GM12878 (cell line): Measurements from ENCODE around the gene ABI1. TPM values are rescaled to one million over a fixed set of nuclear protein-coding genes. Genes with fewer than 3 reads are reported as not detected.

Experiments used
- BHLHE40 ChIP-seq, 2 experiments: fragments of 450-650 bp in 1 of 2; IDR thresholded peaks; 2 replicates each; pipeline ENCODE4 v1.6.1; 2011 to 2017; ENCODE audit warnings: low read depth in 2 of 2, borderline replicate concordance in 1 of 2, improper control_type of control experiment in 1 of 2, low read length in 1 of 2, mild to moderate bottlenecking in 1 of 2
- NFXL1 ChIP-seq: fragments of 450-650 bp; IDR thresholded peaks from 2 replicates; pipeline ENCODE4 v1.6.1; 2017; ENCODE audit warnings: antibody characterized with exemption, mild to moderate bottlenecking, borderline replicate concordance
- STAT1 ChIP-seq: fragments of 450-650 bp; conservative IDR thresholded peaks from 2 replicates; pipeline ENCODE4 v1.6.1; 2014; ENCODE audit warnings: antibody characterized with exemption, mild to moderate bottlenecking
- ZBED1 ChIP-seq: IDR thresholded peaks from 2 replicates; pipeline ENCODE4 v1.6.1; 2016; ENCODE audit warnings: borderline replicate concordance
- polyA plus RNA-seq, 11 experiments: library from polyadenylated mRNA; depleted of rRNA in 4 of 11; unstranded in 6 of 11; stranded (reverse) in 5 of 11; fragments of >200 nt; fragmentation: Nextera tagmentation in 4 of 11; fragmentation: Illumina TruSeq in 1 of 11; extraction: Ambion mirVana in 4 of 11; extraction: Trizol in 1 of 11; gene quantifications; 1 replicate in 1 of 11; 2 replicates in 10 of 11; pipeline versions ENCODE4 v1.2.1 to v1.2.3, GENCODE V29; 2011 to 2016; ENCODE audit warnings: inconsistent platforms in 2 of 11, missing spikeins in 2 of 11, low read depth in 1 of 11
- total RNA-seq, 4 experiments: library from RNA; depleted of rRNA in 3 of 4; stranded (reverse); fragments of >200 nt in 3 of 4; fragmentation: Illumina TruSeq in 1 of 4; extraction: Trizol in 1 of 4; gene quantifications; 2 replicates each; pipeline versions ENCODE4 v1.2.1 to v1.2.3, GENCODE V29; 2013 to 2021
- TF ChIP-seq, protein P1 (sequence below): fragments of 450-650 bp; formaldehyde crosslinking; IDR thresholded peaks from 2 replicates; pipeline ENCODE4 v1.4.0; 2020; ENCODE audit warnings: mild to moderate bottlenecking, moderate library complexity
- TF ChIP-seq, protein P2 (sequence below): IDR thresholded peaks from 2 replicates; pipeline ENCODE4 v1.6.1; 2012; ENCODE audit warnings: low read depth, low read length, improper control_type of control experiment

Gene ABI1
- total and polyA plus RNA-seq, 10 of the 15 experiments (the other 5 are each of a cell fraction or from before 2014, with no cell fraction given), result 31.2 to 73.2 (median 50.7) TPM

DNA sequence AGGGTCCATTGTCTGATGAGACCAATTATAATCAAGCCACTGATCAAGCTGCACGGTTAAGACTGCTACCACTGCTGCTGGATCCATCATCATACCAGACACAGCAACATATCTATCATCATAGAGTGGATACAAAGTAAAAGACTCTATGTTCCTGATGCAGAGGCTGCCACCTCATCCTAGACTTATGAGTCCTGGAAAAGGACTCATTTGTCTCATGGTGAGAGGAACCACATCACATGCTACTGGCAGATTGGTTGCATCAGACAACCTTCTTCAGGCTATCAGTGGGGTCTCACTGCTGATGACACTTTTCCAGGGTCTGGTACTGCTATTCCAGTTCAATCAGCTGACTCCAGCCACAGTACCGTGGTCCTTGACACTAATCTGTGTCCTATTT lies 79.0 kb downstream of the ABI1 start (continued):
- TF ChIP-seq, protein P1, sequence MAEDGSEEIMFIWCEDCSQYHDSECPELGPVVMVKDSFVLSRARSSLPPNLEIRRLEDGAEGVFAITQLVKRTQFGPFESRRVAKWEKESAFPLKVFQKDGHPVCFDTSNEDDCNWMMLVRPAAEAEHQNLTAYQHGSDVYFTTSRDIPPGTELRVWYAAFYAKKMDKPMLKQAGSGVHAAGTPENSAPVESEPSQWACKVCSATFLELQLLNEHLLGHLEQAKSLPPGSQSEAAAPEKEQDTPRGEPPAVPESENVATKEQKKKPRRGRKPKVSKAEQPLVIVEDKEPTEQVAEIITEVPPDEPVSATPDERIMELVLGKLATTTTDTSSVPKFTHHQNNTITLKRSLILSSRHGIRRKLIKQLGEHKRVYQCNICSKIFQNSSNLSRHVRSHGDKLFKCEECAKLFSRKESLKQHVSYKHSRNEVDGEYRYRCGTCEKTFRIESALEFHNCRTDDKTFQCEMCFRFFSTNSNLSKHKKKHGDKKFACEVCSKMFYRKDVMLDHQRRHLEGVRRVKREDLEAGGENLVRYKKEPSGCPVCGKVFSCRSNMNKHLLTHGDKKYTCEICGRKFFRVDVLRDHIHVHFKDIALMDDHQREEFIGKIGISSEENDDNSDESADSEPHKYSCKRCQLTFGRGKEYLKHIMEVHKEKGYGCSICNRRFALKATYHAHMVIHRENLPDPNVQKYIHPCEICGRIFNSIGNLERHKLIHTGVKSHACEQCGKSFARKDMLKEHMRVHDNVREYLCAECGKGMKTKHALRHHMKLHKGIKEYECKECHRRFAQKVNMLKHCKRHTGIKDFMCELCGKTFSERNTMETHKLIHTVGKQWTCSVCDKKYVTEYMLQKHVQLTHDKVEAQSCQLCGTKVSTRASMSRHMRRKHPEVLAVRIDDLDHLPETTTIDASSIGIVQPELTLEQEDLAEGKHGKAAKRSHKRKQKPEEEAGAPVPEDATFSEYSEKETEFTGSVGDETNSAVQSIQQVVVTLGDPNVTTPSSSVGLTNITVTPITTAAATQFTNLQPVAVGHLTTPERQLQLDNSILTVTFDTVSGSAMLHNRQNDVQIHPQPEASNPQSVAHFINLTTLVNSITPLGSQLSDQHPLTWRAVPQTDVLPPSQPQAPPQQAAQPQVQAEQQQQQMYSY, result no peak
- TF ChIP-seq NFXL1, result no peak
- TF ChIP-seq BHLHE40 (IDR thresholded peaks at IDR 0.05; ENCODE audit: borderline replicate concordance in 1 of 2, low read depth in 2 of 2, low read length in 1 of 2), result no peak
- no peak for TF ChIP-seq ZBED1
- no peak for TF ChIP-seq STAT1
- TF ChIP-seq, protein P2, sequence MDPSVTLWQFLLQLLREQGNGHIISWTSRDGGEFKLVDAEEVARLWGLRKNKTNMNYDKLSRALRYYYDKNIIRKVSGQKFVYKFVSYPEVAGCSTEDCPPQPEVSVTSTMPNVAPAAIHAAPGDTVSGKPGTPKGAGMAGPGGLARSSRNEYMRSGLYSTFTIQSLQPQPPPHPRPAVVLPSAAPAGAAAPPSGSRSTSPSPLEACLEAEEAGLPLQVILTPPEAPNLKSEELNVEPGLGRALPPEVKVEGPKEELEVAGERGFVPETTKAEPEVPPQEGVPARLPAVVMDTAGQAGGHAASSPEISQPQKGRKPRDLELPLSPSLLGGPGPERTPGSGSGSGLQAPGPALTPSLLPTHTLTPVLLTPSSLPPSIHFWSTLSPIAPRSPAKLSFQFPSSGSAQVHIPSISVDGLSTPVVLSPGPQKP, result no peak
- TF ChIP-seq, all 136 proteins: peak for 0
